Measurements from ENCODE around the gene COL24A1. TPM values are rescaled to one million over a fixed set of nuclear protein-coding genes. Genes with fewer than 3 reads are reported as not detected.
"Not testable (repeated sequence)": the region's sequence is repeated elsewhere in the genome, so short reads cannot be mapped to it uniquely, and the experiment has no call there.

The COL24A1 gene
- total RNA-seq, 4 donors from 2014 or later: 3.7 to 5.3 (median 4.4) TPM

DNA sequence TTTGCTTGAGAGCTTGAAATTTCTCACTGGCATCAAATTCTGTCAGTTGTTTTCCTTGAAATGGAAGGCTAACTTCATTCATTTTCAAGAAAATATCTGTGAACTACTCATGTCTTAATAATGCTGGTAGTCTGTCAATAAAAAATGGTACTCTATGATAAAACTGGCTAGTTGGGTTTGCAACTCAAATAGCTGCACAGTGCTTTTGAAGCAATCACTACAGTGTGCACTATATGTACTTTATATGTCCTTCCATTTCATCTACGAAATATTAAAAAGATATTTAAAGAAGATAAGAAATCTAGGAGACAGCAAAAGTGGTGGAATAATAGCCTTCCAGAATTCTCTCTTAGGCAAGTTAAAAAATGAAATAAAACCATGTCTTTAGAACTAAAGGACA lies 408.5 kb downstream of the COL24A1 start:
- Histone ChIP-seq H3K4me1 (no peaks in the 10 kb centered on the region), H3K4me3 (no peak overlapping the region), H3K36me3 (no peaks in the 10 kb centered on the region), H3K27ac (replicated peaks in 1 of 4) (no peak overlapping the region), H3K27me3 (no peaks in the 10 kb centered on the region), H3K9me3 (no peaks in the 10 kb centered on the region)
- intact Hi-C loops (cut with DNase I): no loop called here
- TF ChIP-seq POLR2A (IDR thresholded peaks at IDR 0.05; ENCODE audit: low read depth) (no peak), EP300 (IDR thresholded peaks at IDR 0.05) (no peak), POLR2AphosphoS5 (IDR thresholded peaks at IDR 0.05) (no peak)
- TF ChIP-seq, protein P1, sequence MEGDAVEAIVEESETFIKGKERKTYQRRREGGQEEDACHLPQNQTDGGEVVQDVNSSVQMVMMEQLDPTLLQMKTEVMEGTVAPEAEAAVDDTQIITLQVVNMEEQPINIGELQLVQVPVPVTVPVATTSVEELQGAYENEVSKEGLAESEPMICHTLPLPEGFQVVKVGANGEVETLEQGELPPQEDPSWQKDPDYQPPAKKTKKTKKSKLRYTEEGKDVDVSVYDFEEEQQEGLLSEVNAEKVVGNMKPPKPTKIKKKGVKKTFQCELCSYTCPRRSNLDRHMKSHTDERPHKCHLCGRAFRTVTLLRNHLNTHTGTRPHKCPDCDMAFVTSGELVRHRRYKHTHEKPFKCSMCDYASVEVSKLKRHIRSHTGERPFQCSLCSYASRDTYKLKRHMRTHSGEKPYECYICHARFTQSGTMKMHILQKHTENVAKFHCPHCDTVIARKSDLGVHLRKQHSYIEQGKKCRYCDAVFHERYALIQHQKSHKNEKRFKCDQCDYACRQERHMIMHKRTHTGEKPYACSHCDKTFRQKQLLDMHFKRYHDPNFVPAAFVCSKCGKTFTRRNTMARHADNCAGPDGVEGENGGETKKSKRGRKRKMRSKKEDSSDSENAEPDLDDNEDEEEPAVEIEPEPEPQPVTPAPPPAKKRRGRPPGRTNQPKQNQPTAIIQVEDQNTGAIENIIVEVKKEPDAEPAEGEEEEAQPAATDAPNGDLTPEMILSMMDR (IDR thresholded peaks at IDR 0.05): no peak
- DNase-seq (ENCODE audit: extremely low spot score): no peak
- WGBS: 94% methylated on average over 1 of the region's 1 CpG

DNA sequence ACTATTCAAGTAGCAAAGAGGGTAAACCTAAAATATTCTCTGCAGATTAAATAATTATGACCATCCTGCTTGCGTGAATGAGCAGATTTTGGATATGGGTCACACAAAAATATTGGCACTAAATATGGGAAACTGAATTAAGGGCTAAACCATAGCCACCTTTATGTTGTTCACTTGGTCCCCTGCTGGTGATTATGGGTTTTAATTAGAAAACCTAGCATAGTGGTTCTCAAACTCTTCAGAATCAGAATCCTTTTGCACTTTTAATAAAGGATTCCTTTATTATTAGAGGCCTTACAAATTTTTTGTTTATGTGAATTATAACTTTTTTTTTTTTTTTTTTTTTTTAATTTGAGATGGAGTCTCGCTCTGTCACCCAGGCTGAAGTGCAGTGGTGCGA lies 409.8 kb downstream of the COL24A1 start:
- Histone ChIP-seq H3K4me1 (no peaks in the 10 kb centered on the region), H3K27ac (replicated peaks in 1 of 4) (no peak overlapping the region), H3K36me3 (no peaks in the 10 kb centered on the region), H3K4me3 (no peak overlapping the region), H3K27me3 (no peaks in the 10 kb centered on the region), H3K9me3 (no peaks in the 10 kb centered on the region)
- 95% methylated on average over 3 of the region's 3 CpGs for WGBS
- intact Hi-C loops (cut with DNase I): no loop called here
- TF ChIP-seq POLR2A (IDR thresholded peaks at IDR 0.05; ENCODE audit: low read depth) (no peak), POLR2AphosphoS5 (IDR thresholded peaks at IDR 0.05) (no peak), EP300 (IDR thresholded peaks at IDR 0.05) (no peak)
- TF ChIP-seq, protein P1 (IDR thresholded peaks at IDR 0.05): no peak
- no peak for DNase-seq (ENCODE audit: extremely low spot score)

DNA sequence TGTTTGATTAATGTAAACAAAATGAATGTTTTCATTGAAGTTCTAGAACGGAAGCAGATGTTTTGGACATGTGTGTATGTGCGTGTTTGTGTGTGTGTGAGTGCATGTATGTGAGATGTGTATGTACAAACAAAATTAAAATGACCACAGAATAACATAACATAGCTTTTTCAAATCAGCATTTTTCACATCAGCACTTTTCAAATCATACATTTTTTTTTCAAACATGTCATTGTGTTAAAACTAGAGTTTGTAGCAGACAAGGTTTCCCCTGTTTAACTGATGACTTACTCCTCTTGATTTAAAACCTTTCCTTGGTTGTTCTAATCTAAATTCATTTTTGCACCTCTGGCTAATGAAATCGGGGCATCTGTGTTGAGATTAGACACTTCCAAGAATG lies 412.8 kb downstream of the COL24A1 start:
- intact Hi-C loops (cut with DNase I): no loop called here
- Histone ChIP-seq H3K4me1 (no peaks in the 10 kb centered on the region), H3K4me3 (no peak overlapping the region), H3K36me3 (no peaks in the 10 kb centered on the region), H3K27me3 (no peaks in the 10 kb centered on the region), H3K27ac (replicated peaks in 1 of 4) (no peak overlapping the region), H3K9me3 (no peaks in the 10 kb centered on the region)
- 83% methylated on average over 3 of the region's 3 CpGs for WGBS
- TF ChIP-seq POLR2AphosphoS5 (IDR thresholded peaks at IDR 0.05) (no peak), EP300 (IDR thresholded peaks at IDR 0.05) (no peak), POLR2A (IDR thresholded peaks at IDR 0.05; ENCODE audit: low read depth) (no peak)
- TF ChIP-seq, protein P1 (IDR thresholded peaks at IDR 0.05): no peak
- DNase-seq (ENCODE audit: extremely low spot score): no peak

DNA sequence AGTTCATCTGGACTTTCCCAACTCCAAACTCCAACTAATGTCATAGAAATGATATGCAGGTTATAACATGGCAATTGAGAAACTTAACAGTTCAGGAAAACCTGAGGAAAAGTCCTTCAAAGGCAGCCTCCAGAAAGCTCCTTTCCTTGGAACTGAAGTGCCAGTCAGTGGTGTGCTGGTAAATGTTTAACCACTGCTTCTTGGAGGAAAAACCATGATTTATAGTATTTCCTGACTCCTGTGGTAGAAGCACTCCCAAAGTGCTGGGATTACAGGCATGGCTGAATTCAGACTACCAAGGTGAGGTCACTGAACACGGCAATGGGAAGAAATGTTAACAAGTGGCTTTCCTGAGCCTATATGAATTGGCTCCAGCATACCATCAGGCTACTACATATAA lies 421.6 kb downstream of the COL24A1 start:
- Histone ChIP-seq H3K36me3 (no peaks in the 10 kb centered on the region), H3K4me3 (no peak overlapping the region), H3K27ac (replicated peaks in 1 of 4) (no peak overlapping the region), H3K4me1 (no peaks in the 10 kb centered on the region), H3K9me3 (no peaks in the 10 kb centered on the region), H3K27me3 (no peaks in the 10 kb centered on the region)
- intact Hi-C loops (cut with DNase I): no loop called here
- TF ChIP-seq, protein P1 (IDR thresholded peaks at IDR 0.05): no peak
- no peak for TF ChIP-seq POLR2A (IDR thresholded peaks at IDR 0.05; ENCODE audit: low read depth)
- no peak for TF ChIP-seq EP300 (IDR thresholded peaks at IDR 0.05)
- TF ChIP-seq POLR2AphosphoS5 (IDR thresholded peaks at IDR 0.05): no peak
- no peak for DNase-seq (ENCODE audit: extremely low spot score)
- WGBS: 94% methylated on average over 1 of the region's 1 CpG

DNA sequence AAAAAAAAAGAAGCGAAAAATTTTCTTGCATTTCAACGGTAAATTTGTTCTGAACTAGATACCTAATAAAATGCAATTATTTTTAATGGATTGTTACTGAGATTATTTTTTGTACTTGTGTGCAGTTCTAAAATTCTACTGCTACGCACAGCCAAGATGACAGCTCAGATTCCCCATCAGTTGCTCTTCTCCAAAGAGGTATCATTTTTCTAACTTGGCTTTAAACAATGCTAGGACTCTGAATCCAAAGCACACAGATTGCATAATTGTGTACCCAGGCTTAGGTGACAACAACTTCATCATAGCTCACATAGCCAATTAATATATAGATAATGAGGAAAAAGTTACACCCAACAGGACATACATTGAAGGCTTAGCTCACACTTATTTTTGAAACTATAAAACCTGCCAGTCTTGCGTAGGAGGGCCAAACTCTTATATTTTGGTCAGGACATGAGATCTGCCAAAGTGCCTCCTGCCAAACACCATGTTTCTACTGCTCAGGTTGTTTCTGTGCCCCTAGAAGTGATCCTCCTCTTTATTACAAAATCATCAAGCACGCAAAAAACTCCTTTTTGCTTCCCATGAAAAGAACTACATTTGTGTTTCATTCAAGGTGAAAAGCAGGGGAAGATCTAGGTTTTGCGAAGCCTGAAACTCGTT lies 437.8 kb downstream of the COL24A1 start:
- Histone ChIP-seq H3K9me3 (peaks cover 0 to 22% (median 9%) of the 10 kb centered on the region in 4 donors), H3K4me1 (no peaks in the 10 kb centered on the region), H3K36me3 (no peaks in the 10 kb centered on the region), H3K4me3 (no peak overlapping the region), H3K27ac (replicated peaks in 1 of 4) (no peak overlapping the region), H3K27me3 (no peaks in the 10 kb centered on the region)
- WGBS: 86% methylated on average over 7 of the region's 7 CpGs
- intact Hi-C loops (cut with DNase I): no loop called here
- TF ChIP-seq EP300 (IDR thresholded peaks at IDR 0.05): no peak
- TF ChIP-seq POLR2AphosphoS5 (IDR thresholded peaks at IDR 0.05): no peak
- TF ChIP-seq, protein P1 (IDR thresholded peaks at IDR 0.05): no peak
- no peak for TF ChIP-seq POLR2A (IDR thresholded peaks at IDR 0.05; ENCODE audit: low read depth)
- no peak for DNase-seq (ENCODE audit: extremely low spot score)

DNA sequence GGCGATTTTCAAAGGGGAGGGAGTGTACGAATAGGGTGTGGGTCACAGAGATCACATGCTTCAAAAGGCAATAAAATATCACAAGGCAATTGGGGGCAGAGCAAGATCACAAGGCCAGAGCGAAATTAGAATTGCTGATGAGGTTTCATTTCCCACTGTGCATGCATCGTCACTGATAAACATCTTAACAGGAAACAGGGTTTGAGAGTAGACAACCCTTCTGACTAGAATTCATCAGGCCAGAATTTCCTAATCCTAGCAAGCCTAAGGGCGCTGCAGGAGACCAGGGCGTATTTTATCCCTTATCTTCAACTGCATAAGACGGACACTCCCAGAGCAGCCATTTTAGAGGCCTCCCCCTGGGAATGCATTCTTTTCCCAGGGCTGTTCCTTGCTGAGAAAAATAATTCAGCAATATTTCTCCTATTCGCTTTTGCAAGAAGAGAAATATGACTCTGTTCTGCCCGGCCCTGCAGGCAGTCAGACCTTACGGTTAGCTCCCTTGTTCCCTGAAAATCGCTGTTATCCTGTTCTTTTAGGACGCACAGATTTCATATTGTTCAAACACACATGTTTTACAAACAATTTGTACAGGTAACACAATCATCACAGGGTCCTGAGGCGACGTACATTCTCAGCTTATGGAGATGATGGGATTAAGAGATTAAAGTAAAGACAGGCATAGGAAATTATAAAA lies 442.0 kb downstream of the COL24A1 start:
- H3K4me3 ChIP-seq; DNase-seq (ENCODE audit: extremely low spot score); H3K36me3 ChIP-seq; H3K4me1 ChIP-seq; H3K27me3 ChIP-seq; H3K9me3 ChIP-seq; H3K27ac ChIP-seq (replicated peaks in 1 of 4); intact Hi-C loops (cut with DNase I): not testable (repeated sequence)
- WGBS: 91% methylated on average over 14 of the region's 14 CpGs
